ENCODE results near the gene PARPBP. TPM values are rescaled to one million over a fixed set of nuclear protein-coding genes. Genes with fewer than 3 reads are reported as not detected.
"Not testable (repeated sequence)": the region's sequence is repeated elsewhere in the genome, so short reads cannot be mapped to it uniquely, and the experiment has no call there.

Gene PARPBP
- polyA plus RNA-seq, 3 donors from 2014 or later, result 2.3 to 10.1 (median 2.5) TPM

GRCh38 chr12:102118874-102119273 lies 1.1 kb upstream of the PARPBP start:
- no peaks in the 10 kb centered on the region for H3K9me3 Mint-ChIP-seq
- H3K27me3 Mint-ChIP-seq (ENCODE audit: low read depth in 3 of 3), result peaks cover 0 to 10% (median 2%) of the 10 kb centered on the region in 3 donors
- H3K4me3 Mint-ChIP-seq, result peak overlapping the region; percentile 68 to 96 (median 92)
- peaks cover 18 to 30% of the 10 kb centered on the region in 2 donors for H3K4me1 Mint-ChIP-seq
- H3K36me3 Mint-ChIP-seq, result peaks cover 5 to 14% (median 14%) of the 10 kb centered on the region in 3 donors
- H3K27ac Mint-ChIP-seq, result peak overlapping the region; percentile 40 to 91 (median 60)
- DNase-seq, result no peak

GRCh38 chr12:102120564-102120873 lies 536 bp downstream of the PARPBP start:
- H3K9me3 Mint-ChIP-seq, result no peaks in the 10 kb centered on the region
- H3K36me3 Mint-ChIP-seq, result peaks cover 5 to 16% (median 13%) of the 10 kb centered on the region in 3 donors
- DNase-seq, result no peak
- peak overlapping the region; percentile 91 to 97 (median 93) for H3K27ac Mint-ChIP-seq
- H3K4me3 Mint-ChIP-seq, result peak overlapping the region; percentile 92 to 96 (median 93)
- H3K4me1 Mint-ChIP-seq, result peaks cover 18 to 30% of the 10 kb centered on the region in 2 donors
- peaks cover 0 to 9% (median 2%) of the 10 kb centered on the region in 3 donors for H3K27me3 Mint-ChIP-seq (ENCODE audit: low read depth in 3 of 3)

DNA sequence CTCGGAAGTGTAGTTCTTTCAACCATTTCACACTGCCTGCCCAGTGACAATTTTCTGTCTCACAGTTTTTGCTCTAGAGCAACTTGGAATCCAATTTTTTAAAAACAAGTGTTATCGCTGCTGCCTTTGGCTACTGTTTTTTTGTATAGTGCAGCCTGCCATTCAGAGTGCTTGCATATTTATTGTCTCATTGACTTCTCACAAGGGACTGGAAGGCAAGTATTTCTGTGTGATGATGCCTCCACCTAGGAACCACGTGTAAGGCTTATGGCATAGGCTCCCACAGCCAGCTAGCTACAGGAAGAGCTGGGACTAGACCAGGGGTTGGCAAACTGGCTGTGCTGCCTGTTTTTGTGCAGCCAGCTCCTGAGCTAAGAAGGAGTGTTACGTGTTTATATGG lies 903 bp downstream of the PARPBP start:
- Mint-ChIP-seq H3K36me3 (peaks cover 5 to 12% (median 12%) of the 10 kb centered on the region in 3 donors), H3K27me3 (ENCODE audit: low read depth in 3 of 3) (peaks cover 0 to 8% (median 2%) of the 10 kb centered on the region in 3 donors), H3K4me3 (peak overlapping the region; percentile 92 to 96 (median 93)), H3K27ac (peak overlapping the region; percentile 91 to 97 (median 93)), H3K9me3 (no peaks in the 10 kb centered on the region), H3K4me1 (peaks cover 18 to 30% of the 10 kb centered on the region in 2 donors)
- peak; percentile 3 to 9 (median 6) for DNase-seq

GRCh38 chr12:102121328-102121727 lies 1.3 kb downstream of the PARPBP start:
- H3K27me3 Mint-ChIP-seq (ENCODE audit: low read depth in 3 of 3); H3K9me3 Mint-ChIP-seq; H3K36me3 Mint-ChIP-seq; H3K4me3 Mint-ChIP-seq; DNase-seq: not testable (repeated sequence)
- H3K27ac Mint-ChIP-seq, result peak overlapping the region in 2 of 6 donors; percentile 91 to 93
- H3K4me1 Mint-ChIP-seq, result peaks cover 18 to 30% of the 10 kb centered on the region in 2 donors

DNA sequence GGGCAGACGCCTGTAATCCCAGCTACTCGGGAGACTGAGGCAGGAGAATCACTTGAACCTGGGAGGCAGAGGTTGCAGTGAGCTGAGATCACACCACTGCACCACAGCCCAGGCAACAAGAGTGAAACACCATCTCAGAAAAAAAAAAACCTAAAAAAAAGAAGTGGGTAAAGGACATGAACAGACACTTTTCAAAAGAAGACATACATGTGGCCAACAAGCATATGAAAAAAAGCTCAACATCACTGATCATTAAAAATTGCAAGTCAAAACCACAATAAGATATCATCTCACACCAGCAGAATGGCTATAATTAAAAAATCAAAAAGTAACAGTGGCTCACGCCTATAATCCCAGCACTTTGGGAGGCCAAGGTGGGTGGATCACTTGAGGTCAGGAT lies 10.7 kb downstream of the PARPBP start:
- H3K4me3 Mint-ChIP-seq; H3K27me3 Mint-ChIP-seq (ENCODE audit: low read depth in 3 of 3); H3K4me1 Mint-ChIP-seq; DNase-seq; H3K27ac Mint-ChIP-seq; H3K9me3 Mint-ChIP-seq: not testable (repeated sequence)
- peaks cover 4 to 14% (median 11%) of the 10 kb centered on the region in 3 donors for H3K36me3 Mint-ChIP-seq

DNA sequence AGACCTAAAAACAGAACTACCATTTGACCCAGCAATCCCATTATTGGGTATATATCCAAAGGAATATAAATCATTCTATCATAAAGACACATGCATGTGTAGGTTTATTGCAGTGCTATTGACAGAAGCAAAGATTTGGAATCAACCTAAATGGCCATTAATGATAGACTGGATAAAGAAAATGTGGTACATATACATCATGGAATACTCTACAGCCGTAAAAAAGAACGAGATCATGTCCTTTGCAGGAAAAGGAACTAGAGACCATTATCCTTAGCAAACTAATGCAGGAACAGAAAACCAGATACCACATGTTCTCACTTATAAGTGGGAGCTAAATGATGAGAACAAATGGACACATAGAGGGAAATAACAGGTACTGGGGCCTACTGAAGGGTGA lies 11.5 kb downstream of the PARPBP start:
- H3K4me1 Mint-ChIP-seq; H3K27me3 Mint-ChIP-seq (ENCODE audit: low read depth in 3 of 3); H3K27ac Mint-ChIP-seq; H3K9me3 Mint-ChIP-seq; H3K4me3 Mint-ChIP-seq; DNase-seq: not testable (repeated sequence)
- H3K36me3 Mint-ChIP-seq, result peaks cover 4 to 14% (median 11%) of the 10 kb centered on the region in 3 donors

- H3K36me3 Mint-ChIP-seq, result peaks cover 0 to 31% (median 13%) of the 10 kb centered on the region in 3 donors
- H3K27ac Mint-ChIP-seq, result not testable (repeated sequence)
These were observed 17.6 kb downstream of the PARPBP start for GRCh38 chr12:102137619-102138018.

GRCh38 chr12:102142866-102143373 lies 22.9 kb downstream of the PARPBP start:
- H3K4me3 Mint-ChIP-seq, result not testable (repeated sequence)

More at GRCh38 chr12:102137619-102138018, 17.6 kb downstream of the PARPBP start:
- H3K9me3 Mint-ChIP-seq; H3K4me3 Mint-ChIP-seq; DNase-seq; H3K4me1 Mint-ChIP-seq; H3K27me3 Mint-ChIP-seq (ENCODE audit: low read depth in 3 of 3): not testable (repeated sequence)

GRCh38 chr12:102144221-102144620 lies 24.2 kb downstream of the PARPBP start:
- Mint-ChIP-seq H3K4me3 (no peak overlapping the region), H3K27ac (no peak overlapping the region), H3K27me3 (ENCODE audit: low read depth in 3 of 3) (no peaks in the 10 kb centered on the region), H3K4me1 (no peaks in the 10 kb centered on the region), H3K9me3 (peaks cover 0 to 2% (median 0%) of the 10 kb centered on the region in 6 donors), H3K36me3 (peaks cover 0 to 25% (median 12%) of the 10 kb centered on the region in 3 donors)
- DNase-seq, result no peak

More at GRCh38 chr12:102142866-102143373, 22.9 kb downstream of the PARPBP start:
- not testable (repeated sequence) for H3K4me1 Mint-ChIP-seq; H3K27me3 Mint-ChIP-seq (ENCODE audit: low read depth in 3 of 3); DNase-seq; H3K27ac Mint-ChIP-seq; H3K9me3 Mint-ChIP-seq
- peaks cover 0 to 38% (median 16%) of the 10 kb centered on the region in 3 donors for H3K36me3 Mint-ChIP-seq

DNA sequence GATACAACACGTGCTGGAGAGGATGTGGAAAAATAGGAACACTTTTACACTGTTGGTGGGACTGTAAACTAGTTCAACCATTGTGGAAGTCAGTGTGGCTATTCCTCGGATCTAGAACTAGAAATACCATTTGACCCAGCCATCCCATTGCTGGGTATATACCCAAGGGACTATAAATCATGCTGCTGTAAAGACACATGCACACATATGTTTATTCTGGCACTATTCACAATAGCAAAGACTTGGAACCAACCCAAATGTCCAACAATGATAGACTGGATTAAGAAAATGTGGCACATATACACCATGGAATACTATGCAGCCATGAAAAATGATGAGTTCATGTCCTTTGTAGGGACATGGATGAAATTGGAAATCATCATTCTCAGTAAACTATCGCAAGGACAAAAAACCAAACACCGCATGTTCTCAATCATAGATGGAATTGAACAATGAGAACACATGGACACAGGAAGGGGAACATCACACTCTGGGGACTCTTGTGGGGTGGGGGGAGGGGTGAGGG lies 27.1 kb downstream of the PARPBP start:
- H3K4me1 Mint-ChIP-seq; H3K4me3 Mint-ChIP-seq; H3K27ac Mint-ChIP-seq; DNase-seq; H3K9me3 Mint-ChIP-seq; H3K27me3 Mint-ChIP-seq (ENCODE audit: low read depth in 3 of 3): not testable (repeated sequence)
- H3K36me3 Mint-ChIP-seq, result peaks cover 0 to 11% (median 7%) of the 10 kb centered on the region in 3 donors

GRCh38 chr12:102155206-102155605 lies 35.2 kb downstream of the PARPBP start:
- not testable (repeated sequence) for H3K9me3 Mint-ChIP-seq; H3K27me3 Mint-ChIP-seq (ENCODE audit: low read depth in 3 of 3); H3K4me1 Mint-ChIP-seq; H3K4me3 Mint-ChIP-seq; H3K36me3 Mint-ChIP-seq; DNase-seq; H3K27ac Mint-ChIP-seq

DNA sequence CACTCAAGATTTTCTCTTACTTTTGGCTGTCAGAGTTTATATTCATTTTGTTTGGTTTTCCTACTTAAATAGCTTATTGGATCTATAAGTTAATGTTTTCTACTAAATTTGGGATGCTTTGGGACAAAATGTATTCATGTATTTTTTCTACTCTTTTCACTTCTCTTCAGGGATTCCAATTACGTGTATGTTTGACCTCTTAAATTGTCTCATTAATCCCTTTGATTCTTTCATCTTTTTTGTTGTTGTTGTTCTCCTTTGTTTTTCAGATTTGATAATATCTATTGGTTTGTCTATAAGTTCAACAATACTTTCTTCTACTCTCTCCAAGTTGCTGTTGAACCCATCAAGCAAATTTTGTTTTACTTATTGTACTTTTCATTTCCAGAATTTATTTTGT lies 43.4 kb downstream of the PARPBP start:
- no peak overlapping the region for H3K4me3 Mint-ChIP-seq
- no peak overlapping the region for H3K27ac Mint-ChIP-seq

GRCh38 chr12:102167821-102168604 lies 48.0 kb downstream of the PARPBP start:
- peaks cover 0 to 2% (median 0%) of the 10 kb centered on the region in 6 donors for H3K9me3 Mint-ChIP-seq
- no peak for DNase-seq
- no peak overlapping the region for H3K4me3 Mint-ChIP-seq
- H3K27ac Mint-ChIP-seq, result no peak overlapping the region
- no peaks in the 10 kb centered on the region for H3K4me1 Mint-ChIP-seq
- peaks cover 0 to 5% (median 4%) of the 10 kb centered on the region in 3 donors for H3K36me3 Mint-ChIP-seq
- no peaks in the 10 kb centered on the region for H3K27me3 Mint-ChIP-seq (ENCODE audit: low read depth in 3 of 3)

More for the DNA sequence above, 43.4 kb downstream of the PARPBP start:
- Mint-ChIP-seq H3K36me3 (peaks cover 0 to 8% (median 0%) of the 10 kb centered on the region in 3 donors), H3K27me3 (ENCODE audit: low read depth in 3 of 3) (no peaks in the 10 kb centered on the region), H3K4me1 (no peaks in the 10 kb centered on the region), H3K9me3 (no peaks in the 10 kb centered on the region)
- DNase-seq, result no peak

DNA sequence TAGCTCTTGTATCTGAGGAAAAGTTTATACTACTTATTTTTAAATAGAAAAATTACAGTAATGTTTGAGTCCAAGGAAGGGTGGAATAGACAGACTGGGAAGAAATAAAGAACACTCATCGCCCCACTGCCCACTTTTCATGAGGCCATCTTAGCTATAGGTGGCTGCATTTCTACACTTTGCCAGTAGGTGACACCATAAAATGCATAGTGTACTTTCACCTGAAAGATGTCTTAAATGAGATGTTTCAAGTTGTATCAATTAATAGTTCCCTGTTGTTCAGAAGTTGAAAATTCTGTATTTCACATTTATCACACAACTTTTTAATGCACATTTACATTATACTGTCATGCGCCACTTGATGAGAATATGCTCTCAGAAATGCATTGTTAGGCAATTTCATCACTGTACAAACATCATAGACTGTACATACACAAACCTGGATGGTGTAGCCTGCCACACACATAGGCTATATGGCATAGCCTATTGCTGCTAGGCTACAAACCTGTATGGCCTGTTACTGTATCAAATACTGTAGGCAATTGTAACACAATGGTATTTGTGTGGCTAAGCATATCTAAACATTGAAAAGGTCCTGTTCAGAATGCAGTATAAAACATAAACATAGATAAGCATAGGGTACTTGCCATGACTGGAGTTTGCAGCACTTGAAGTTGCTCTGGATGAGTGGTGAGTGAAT lies 50.1 kb downstream of the PARPBP start:
- no peak overlapping the region for H3K27ac Mint-ChIP-seq
- H3K4me3 Mint-ChIP-seq, result no peak overlapping the region
- peaks cover 0 to 4% (median 0%) of the 10 kb centered on the region in 3 donors for H3K36me3 Mint-ChIP-seq
- no peaks in the 10 kb centered on the region for H3K4me1 Mint-ChIP-seq
- H3K27me3 Mint-ChIP-seq (ENCODE audit: low read depth in 3 of 3), result no peaks in the 10 kb centered on the region
- peaks cover 0 to 2% (median 0%) of the 10 kb centered on the region in 6 donors for H3K9me3 Mint-ChIP-seq
- peak in 2 of 3 donors; percentile 4 to 6 for DNase-seq

Measured in immature natural killer cell (primary cell).